IMR-90 (cell line): ENCODE data around the gene TENM4. TPM values are rescaled to one million over a fixed set of nuclear protein-coding genes. Genes with fewer than 3 reads are reported as not detected.
"Not testable (repeated sequence)": the region's sequence is repeated elsewhere in the genome, so short reads cannot be mapped to it uniquely, and the experiment has no call there.

Experiments
- ATAC-seq: fragments of 200-7000 bp; cut with Tn5 transposase; 2 replicates; pipeline ENCODE4 v1.9.1; 2020; ENCODE audit warnings: low read depth, mild to moderate bottlenecking, moderate library complexity
- BruUV-seq: library from RNA; stranded (reverse); fragments of 400-500 nt; replicated peaks from 2 replicates; lab custom pipeline; 2021; lab: Mats Ljungman, UMichigan
- CTCF ChIA-PET: fragments of 300-600 bp; formaldehyde crosslinking; extraction: SDS; loops from one replicate; lab custom pipeline; 2021; ENCODE audit warnings: antibody characterized with exemption; lab: Yijun Ruan, JAX
- POLR2A ChIA-PET: fragments of 300-600 bp; sonication (Branson Sonifier 250); formaldehyde crosslinking; loops from one replicate; lab custom pipeline; 2022; ENCODE audit warnings: antibody characterized with exemption; ENCODE audit not compliant: unreplicated experiment; lab: Charles Lee
- DNase-seq: peaks from one replicate; pipeline ENCODE4 v3.0.0; 2013
- H2AFZ ChIP-seq: replicated peaks from 2 replicates; pipeline ENCODE3; 2013; ENCODE audit warnings: low read length, mild to moderate bottlenecking; ENCODE audit not compliant: poor library complexity
- H2AK5ac ChIP-seq: 2 replicates; pipeline ENCODE4 v1.6.1; 2013; ENCODE audit warnings: low read depth, low read length, inconsistent platforms
- H2AK9ac ChIP-seq: replicated peaks from 2 replicates; pipeline ENCODE3; 2013; ENCODE audit warnings: mild to moderate bottlenecking, low read depth, low read length, moderate library complexity; ENCODE audit not compliant: poor library complexity
- H2BK120ac ChIP-seq: 2 replicates; pipeline ENCODE4 v1.6.1; 2013; ENCODE audit warnings: low read depth, low read length, inconsistent platforms
- H2BK15ac ChIP-seq: 3 replicates; pipeline ENCODE4 v1.6.1; 2013; ENCODE audit warnings: low read depth, low read length, inconsistent platforms
- H2BK20ac ChIP-seq: 2 replicates; pipeline ENCODE4 v1.6.1; 2013; ENCODE audit warnings: low read depth, mild to moderate bottlenecking, inconsistent platforms, low read length, moderate library complexity
- H2BK5ac ChIP-seq: 2 replicates; pipeline ENCODE4 v1.6.1; 2013; ENCODE audit warnings: mild to moderate bottlenecking, low read depth, low read length, inconsistent platforms; ENCODE audit not compliant: poor library complexity, severe bottlenecking
- H3K14ac ChIP-seq: replicated peaks from 2 replicates; pipeline ENCODE4 v1.6.1; 2013; ENCODE audit warnings: low read depth, low read length, inconsistent platforms
- H3K18ac ChIP-seq: 2 replicates; pipeline ENCODE4 v1.6.1; 2013; ENCODE audit warnings: low read depth, low read length, control low read depth
- H3K23ac ChIP-seq: 2 replicates; pipeline ENCODE4 v1.6.1; 2013; ENCODE audit warnings: low read depth, low read length, inconsistent platforms
- H3K27ac ChIP-seq: 2 replicates; pipeline ENCODE4 v1.5.1; 2013; ENCODE audit warnings: mild to moderate bottlenecking, control low read depth, low read length; ENCODE audit not compliant: insufficient read depth
- H3K27me3 ChIP-seq: 2 replicates; pipeline ENCODE4 v1.6.1; 2013; ENCODE audit warnings: low read length; ENCODE audit not compliant: control insufficient read depth, insufficient read depth
- H3K36me3 ChIP-seq: 2 replicates; pipeline ENCODE4 v1.6.1; 2013; ENCODE audit warnings: low read length, mixed read lengths; ENCODE audit not compliant: control insufficient read depth, insufficient read depth
- H3K4ac ChIP-seq: 2 replicates; pipeline ENCODE4 v1.6.1; 2013; ENCODE audit warnings: low read depth, low read length, inconsistent platforms
- H3K4me1 ChIP-seq: 2 replicates; pipeline ENCODE4 v1.6.1; 2013; ENCODE audit warnings: low read length, mixed read lengths; ENCODE audit not compliant: control insufficient read depth, insufficient read depth
- H3K4me2 ChIP-seq: 2 replicates; pipeline ENCODE4 v1.6.1; 2013; ENCODE audit warnings: low read depth, mild to moderate bottlenecking, control low read depth, low read length, moderate library complexity
- H3K4me3 ChIP-seq: 2 replicates; pipeline ENCODE4 v1.5.1; 2013; ENCODE audit warnings: low read depth, mild to moderate bottlenecking, control low read depth, low read length, moderate library complexity; ENCODE audit not compliant: insufficient read depth
- H3K56ac ChIP-seq: 2 replicates; pipeline ENCODE4 v1.6.1; 2013; ENCODE audit warnings: low read length, inconsistent platforms; ENCODE audit not compliant: insufficient read depth; ENCODE audit errors: extremely low read depth
- H3K79me1 ChIP-seq, 2 experiments: 2 replicates each; pipeline ENCODE4 v1.6.1; 2013; ENCODE audit warnings: low read length in 2 of 2, inconsistent platforms in 1 of 2, low read depth in 1 of 2
- H3K9ac ChIP-seq: 2 replicates; pipeline ENCODE4 v1.6.1; 2013; ENCODE audit warnings: low read depth, low read length, control low read depth
- H3K9me1 ChIP-seq: 2 replicates; pipeline ENCODE4 v1.6.1; 2013; ENCODE audit warnings: low read length, inconsistent platforms; ENCODE audit not compliant: insufficient read depth
- H3K9me3 ChIP-seq: 2 replicates; pipeline ENCODE4 v1.6.1; 2013; ENCODE audit warnings: low read length; ENCODE audit not compliant: control insufficient read depth, insufficient read depth
- H4K20me1 ChIP-seq: 2 replicates; pipeline ENCODE4 v1.6.1; 2013; ENCODE audit warnings: low read length, inconsistent platforms; ENCODE audit not compliant: insufficient read depth
- H4K5ac ChIP-seq: 2 replicates; pipeline ENCODE4 v1.6.1; 2013; ENCODE audit warnings: mild to moderate bottlenecking, low read depth, low read length, control low read depth
- H4K8ac ChIP-seq, 2 experiments: 2 replicates each; pipeline ENCODE4 v1.6.1; 2013; ENCODE audit warnings: low read depth in 2 of 2, low read length in 2 of 2, control low read depth in 1 of 2, inconsistent platforms in 1 of 2
- H4K91ac ChIP-seq: 2 replicates; pipeline ENCODE4 v1.6.1; 2013; ENCODE audit warnings: low read depth, low read length, inconsistent platforms; ENCODE audit not compliant: insufficient read depth
- WGBS, 2 experiments: methylation state at CpG; one replicate each; pipeline versions ENCODE4 v1.1.5 to v1.1.7; 2013; ENCODE audit warnings: missing lambda C conversion rate in 2 of 2; ENCODE audit not compliant: insufficient read length in 1 of 2; ENCODE audit errors: extremely low coverage in 2 of 2; 5-methylcytosine and 5-hydroxymethylcytosine counted together
- dilution Hi-C: fragments of 300-500 bp; cut with HindIII; formaldehyde crosslinking; loops from one replicate; pipeline ENCODE4 v1.14.3; 2018; ENCODE audit warnings: low sequenced_read_pairs; ENCODE audit not compliant: unreplicated experiment
- in situ Hi-C: fragments of 300-500 bp; cut with MboI; formaldehyde crosslinking; loops from 3 replicates; pipeline ENCODE4 v1.14.3; 2019; ENCODE audit warnings: low sequenced_read_pairs, inconsistent platforms, mixed read lengths
- intact Hi-C: fragments of 100-400 bp; cut with micrococcal nuclease; formaldehyde crosslinking; loops from 2 replicates; pipeline ENCODE4 v1.10.0; 2022
- polyA plus RNA-seq, 3 experiments: library from polyadenylated mRNA; depleted of rRNA; stranded (reverse); fragments of >200 nt; gene quantifications; 2 replicates each; pipeline ENCODE4 v1.2.3, GENCODE V29; 2012; ENCODE audit warnings: low replicate concordance in 1 of 3
- total RNA-seq: library from RNA; depleted of rRNA; stranded (reverse); fragments of >200 nt; gene quantifications from 2 replicates; pipeline ENCODE4 v1.2.3, GENCODE V29; 2012

The TENM4 gene
- total and polyA plus RNA-seq, 2 of the 4 experiments (the other 2 are of a cell fraction) = 7.4 to 9.0 TPM

DNA sequence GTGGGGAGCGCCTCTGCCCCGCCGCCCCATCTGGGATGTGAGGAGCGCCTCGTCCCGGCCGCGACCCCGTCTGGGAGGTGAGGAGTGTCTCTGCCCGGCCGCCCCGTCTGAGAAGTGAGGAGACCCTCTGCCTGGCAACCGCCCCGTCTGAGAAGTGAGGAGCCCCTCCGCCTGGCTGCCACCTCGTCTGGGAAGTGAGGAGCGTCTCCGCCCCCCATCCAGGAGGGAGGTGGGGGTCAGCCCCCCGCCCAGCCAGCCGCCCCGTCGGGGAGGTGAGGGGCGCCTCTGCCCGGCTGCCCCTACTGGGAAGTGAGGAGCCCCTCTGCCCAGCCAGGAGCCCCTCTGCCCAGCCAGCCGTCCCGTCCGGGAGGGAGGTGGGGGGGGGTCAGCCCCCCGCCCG is 249.1 kb downstream of the TENM4 start:
- H3K18ac ChIP-seq, H2AK5ac ChIP-seq, H2AK9ac ChIP-seq, H2BK20ac ChIP-seq, H3K27ac ChIP-seq, H3K4me3 ChIP-seq, ATAC-seq, H4K91ac ChIP-seq, H3K9me1 ChIP-seq, H3K36me3 ChIP-seq, H3K14ac ChIP-seq, H3K4me1 ChIP-seq, H2AFZ ChIP-seq, H3K4me2 ChIP-seq, in situ Hi-C loops, CTCF ChIA-PET, H3K4ac ChIP-seq, POLR2A ChIA-PET, dilution Hi-C loops, H3K9ac ChIP-seq, intact Hi-C loops, H3K56ac ChIP-seq, H3K79me1 ChIP-seq, BruUV-seq, H3K9me3 ChIP-seq, H2BK5ac ChIP-seq, H3K27me3 ChIP-seq, H2BK120ac ChIP-seq, H4K8ac ChIP-seq, H4K5ac ChIP-seq, H2BK15ac ChIP-seq, H4K20me1 ChIP-seq, DNase-seq, H3K23ac ChIP-seq: not testable (repeated sequence)
- WGBS, 2 experiments = no CpG with 5 or more reads among the region's 29 CpGs

DNA sequence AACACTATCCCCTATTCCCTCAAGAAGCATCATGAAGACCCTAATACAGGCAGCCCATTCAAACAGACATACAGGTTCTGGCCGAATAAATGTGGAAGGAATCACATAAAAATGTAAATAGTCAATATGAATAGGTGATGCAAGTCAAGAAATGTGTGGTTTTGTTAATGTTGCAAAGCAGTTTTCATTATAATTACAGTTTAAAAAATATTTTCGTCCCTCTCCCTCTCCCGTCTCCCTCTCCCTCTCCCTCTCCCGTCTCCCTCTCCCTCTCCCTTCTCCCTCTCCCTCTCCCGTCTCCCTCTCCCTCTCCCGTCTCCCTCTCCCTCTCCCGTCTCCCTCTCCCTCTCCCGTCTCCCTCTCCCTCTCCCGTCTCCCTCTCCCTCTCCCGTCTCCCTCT is 250.3 kb downstream of the TENM4 start:
- H3K9me3 ChIP-seq, H3K14ac ChIP-seq, H2BK20ac ChIP-seq, H4K5ac ChIP-seq, H3K9ac ChIP-seq, H2AFZ ChIP-seq, H3K27ac ChIP-seq, H3K4me2 ChIP-seq, H2AK5ac ChIP-seq, H3K9me1 ChIP-seq, BruUV-seq, H4K20me1 ChIP-seq, H3K4ac ChIP-seq, H3K4me1 ChIP-seq, H2BK5ac ChIP-seq, H4K91ac ChIP-seq, ATAC-seq, H2AK9ac ChIP-seq, H2BK120ac ChIP-seq, dilution Hi-C loops, CTCF ChIA-PET, POLR2A ChIA-PET, H3K56ac ChIP-seq, in situ Hi-C loops, DNase-seq, H2BK15ac ChIP-seq, H3K36me3 ChIP-seq, H3K18ac ChIP-seq, H3K27me3 ChIP-seq, H3K79me1 ChIP-seq, H3K4me3 ChIP-seq, intact Hi-C loops, H4K8ac ChIP-seq, H3K23ac ChIP-seq: not testable (repeated sequence)
- no CpG with 5 or more reads among the region's 10 CpGs for WGBS, 2 experiments
